ENCODE measurements around the gene OPCML.

OPCML gene

DNA sequence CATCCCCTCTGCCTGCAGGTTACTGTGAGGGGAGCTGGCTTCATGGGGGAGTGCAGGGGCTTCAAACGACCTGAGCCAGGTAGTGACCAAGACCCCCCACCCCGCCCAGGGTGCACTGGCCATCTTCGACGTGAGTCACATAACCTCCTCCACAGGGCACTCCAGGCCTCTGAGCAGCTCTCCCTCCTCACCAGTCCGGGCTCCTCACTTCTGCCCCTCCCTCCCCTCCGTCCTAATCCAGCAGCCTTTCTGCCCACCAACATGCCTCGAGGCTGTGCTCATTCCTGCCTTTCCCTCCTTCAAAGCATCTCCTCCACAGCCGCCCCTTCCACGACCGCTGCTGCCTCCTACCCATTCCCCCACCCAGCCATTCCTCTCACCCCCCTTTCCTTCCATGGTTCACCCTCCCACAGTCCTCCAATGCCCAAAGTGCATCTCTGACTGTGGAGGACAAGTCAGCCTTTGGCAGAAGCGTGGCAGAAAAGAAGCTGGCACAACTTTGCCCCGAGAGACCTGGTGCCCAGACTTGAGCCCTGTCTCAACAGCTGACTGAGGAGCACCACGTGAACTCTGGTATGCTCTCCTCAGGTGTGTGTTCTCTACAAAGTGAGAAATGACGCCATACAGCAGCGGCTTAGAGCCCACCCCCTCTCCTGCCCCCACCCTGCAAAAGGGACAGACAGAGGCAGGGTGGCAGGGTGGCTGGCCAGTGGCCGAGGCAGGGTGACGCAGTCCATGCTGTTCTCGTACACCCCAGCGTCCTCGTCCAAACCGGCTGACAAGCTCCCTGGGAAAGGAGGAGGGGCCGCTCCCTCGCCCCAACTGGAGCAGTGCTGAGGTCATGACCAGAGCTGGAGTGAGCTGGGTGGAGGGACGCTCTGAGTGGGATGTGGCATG lies 30.4 kb downstream of the OPCML start:
- no peak for DNase-seq

DNA sequence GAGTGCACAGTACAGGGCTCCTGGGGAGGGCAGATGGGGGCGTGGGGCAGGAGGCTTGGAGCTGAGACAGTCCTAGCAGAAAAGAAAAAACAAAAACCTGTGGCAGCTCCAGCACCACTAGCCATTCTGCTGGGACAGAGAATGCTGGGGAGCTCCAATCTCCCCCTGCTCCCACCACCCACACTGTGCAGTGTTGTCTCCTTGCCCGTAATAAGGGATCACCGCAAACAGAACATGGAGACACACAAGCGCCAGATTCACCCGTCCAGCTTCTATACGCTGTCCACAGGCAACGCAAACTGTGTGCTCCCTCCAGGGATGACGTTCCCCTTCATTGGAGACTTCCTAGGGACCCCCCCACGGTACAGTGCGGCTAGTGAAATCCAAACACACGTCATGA lies 31.4 kb downstream of the OPCML start:
- no peak for DNase-seq

DNA sequence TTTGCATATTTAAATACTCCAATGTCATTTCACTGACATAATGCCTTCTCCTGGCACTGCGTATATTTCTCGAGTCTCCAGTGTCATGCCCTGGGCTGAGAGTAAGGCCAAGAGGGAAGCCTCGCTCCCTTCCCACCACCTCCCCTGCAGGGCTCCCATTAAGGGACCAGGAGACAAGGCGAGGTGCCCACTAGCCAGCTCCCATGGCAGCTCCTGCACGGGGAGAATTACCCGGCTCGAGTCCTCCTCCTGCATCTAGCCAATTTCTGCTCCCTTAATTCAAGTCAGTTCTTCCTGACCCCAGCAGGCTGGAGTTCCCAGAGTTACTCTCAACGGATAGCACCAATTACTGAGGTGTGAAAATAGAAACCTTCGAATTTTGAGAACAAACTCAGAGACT lies 31.9 kb downstream of the OPCML start:
- no peak for DNase-seq

DNA sequence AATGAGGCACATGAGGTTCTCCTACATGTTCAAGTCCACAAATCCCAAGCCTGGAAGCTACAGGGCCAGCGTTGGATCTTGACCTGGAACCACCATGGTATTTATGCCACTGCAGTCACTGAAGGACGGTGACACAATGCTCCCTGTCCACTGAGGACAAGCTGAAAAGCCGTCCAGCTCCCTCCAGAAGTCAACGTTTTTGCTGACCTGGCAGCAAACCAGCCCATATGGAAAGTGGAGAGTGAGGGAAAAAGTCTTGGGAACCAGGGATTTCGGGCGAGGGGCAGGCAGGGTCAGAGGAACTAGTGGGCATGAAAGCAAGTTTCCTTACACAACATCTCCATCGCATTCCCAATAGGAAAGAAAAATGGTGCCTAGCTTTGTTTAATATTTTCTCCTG lies 33.3 kb downstream of the OPCML start:
- DNase-seq: no peak

DNA sequence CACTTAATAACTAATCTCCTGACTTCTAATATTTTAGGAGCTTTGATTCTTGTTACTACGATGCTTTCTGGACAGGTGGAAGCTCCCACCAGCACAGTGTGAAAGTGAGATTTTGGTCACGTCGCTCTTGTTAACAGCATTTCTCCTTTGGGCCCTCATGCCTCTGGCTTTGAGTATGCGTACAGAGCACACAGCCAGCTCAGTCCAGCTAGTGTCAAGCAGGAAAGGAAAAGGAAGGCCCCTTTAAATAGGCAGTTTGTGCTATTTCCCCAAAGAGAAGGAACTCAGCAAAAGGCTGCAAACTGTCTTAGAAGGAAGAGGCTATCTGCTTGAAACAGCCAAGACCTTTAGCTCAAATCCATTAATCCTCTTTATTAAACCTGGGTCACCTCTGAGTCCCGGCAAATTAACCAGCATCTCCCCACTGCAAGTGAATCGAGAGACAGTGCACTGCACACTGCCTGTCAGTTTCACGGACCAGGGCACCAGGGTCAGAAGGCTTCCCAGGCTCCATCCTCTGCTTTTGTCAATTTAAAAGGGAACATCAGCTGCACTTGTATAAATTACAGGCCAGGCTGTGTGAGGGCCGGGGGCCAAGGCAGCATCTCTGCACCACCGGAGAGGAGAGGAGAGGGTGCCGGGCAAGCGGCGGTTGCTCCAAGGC lies 34.7 kb downstream of the OPCML start:
- no peak for DNase-seq

DNA sequence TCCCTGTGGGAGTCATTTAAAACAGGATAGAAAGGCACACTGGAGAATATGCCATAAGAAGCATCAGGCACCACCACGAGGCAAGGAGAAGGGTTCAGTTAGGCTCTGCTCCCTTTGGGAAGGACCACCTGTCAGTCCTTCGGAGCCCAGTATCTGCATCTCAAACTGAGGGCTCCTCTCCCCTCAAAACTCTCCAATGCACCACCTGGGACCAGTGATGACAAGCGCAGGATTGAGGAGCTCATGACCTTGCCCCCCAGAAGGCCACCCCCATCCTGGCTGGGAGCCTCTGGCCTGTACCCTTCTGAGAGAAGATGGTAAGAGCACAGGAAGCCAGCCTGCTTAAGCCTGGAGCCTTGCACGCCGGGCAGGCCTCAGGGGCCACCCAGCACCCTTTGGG lies 39.4 kb downstream of the OPCML start:
- DNase-seq: no peak

DNA sequence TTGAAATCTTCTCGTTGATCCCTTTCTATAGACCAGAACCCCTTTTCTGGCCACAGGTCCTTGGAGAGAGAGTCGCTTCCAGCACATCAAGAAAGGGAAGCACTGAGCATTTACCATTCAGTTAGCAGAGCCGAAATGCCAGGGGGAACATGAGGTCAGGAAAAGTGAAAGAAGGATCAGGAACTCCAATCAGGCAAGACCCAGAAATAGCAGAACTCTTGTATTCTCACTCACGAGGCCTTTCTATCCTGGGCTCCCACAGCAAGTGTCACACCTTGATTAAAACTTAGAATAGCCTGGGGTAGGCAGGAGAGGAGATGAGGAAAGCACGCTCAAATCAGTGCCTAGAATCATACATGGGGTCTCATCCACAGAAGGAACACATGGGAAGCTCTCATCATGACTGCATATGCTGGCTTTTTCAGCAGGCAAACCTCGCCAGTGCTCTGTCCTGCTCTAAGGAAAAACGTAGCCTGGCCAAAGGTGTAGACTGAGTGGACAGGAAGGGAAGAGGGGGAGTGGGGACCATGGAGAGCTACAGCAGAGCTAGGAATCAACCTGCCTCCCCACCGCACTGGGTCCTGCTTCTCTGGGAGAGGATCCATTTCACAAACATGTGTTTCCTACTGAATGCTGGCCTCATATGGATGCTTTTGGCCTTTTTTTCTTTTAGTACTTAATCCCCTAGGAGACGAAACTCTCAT lies 40.5 kb downstream of the OPCML start:
- DNase-seq: no peak

DNA sequence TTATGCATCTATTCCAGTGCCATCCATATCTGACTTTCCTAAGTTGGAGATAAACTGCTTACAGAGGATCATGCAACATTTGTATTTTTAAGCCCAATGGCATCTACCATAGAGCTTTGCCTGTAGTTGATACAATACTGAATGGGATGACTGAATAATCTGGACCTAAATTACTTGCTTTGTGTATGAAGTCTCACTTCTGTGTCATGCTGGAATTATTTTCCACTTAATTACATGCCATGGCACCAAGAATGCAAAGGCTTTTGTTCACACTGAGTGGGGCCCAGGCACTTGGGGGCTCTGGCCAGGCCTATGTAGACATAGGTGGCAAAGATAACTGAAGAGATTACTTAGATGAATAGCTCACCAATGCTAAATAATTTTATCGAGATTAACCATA lies 51.6 kb downstream of the OPCML start:
- DNase-seq: no peak

DNA sequence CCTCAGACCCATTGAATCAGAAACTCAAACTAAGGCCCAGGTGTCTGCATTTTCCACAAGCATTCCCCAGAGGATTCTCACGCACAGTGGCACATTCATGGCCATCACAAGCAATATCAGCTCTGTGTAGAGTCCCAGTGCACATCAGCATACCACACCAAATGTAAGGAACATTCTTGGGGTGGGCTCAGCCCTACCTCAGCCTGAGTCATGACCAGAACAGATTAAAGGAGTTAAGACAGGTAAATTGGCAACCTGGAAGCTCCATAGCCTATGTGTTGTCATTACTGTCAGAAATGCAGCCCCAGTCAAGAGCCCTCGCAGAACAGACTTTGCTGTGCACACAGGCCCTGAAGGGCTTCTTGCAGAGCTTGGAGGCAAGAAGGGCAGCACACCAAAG lies 53.1 kb downstream of the OPCML start:
- no peak for DNase-seq

DNA sequence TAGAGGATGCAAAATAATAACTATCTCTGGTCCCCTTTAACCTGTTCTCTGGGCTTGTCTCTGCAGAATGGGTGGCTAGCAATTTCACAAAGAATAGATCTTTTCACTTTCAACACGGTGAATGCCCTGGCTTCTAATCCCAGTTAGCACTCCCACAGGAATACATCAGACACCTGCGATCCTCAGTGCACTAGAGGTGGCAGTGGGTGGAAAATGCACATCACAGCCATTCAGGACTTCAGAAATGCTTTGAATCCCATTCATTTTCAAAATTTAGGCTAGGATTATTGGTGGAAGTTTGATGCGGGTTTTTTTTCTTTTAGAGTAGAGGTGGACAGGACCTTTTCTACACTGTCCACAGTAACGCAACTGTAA lies 55.1 kb downstream of the OPCML start:
- no peak for DNase-seq

DNA sequence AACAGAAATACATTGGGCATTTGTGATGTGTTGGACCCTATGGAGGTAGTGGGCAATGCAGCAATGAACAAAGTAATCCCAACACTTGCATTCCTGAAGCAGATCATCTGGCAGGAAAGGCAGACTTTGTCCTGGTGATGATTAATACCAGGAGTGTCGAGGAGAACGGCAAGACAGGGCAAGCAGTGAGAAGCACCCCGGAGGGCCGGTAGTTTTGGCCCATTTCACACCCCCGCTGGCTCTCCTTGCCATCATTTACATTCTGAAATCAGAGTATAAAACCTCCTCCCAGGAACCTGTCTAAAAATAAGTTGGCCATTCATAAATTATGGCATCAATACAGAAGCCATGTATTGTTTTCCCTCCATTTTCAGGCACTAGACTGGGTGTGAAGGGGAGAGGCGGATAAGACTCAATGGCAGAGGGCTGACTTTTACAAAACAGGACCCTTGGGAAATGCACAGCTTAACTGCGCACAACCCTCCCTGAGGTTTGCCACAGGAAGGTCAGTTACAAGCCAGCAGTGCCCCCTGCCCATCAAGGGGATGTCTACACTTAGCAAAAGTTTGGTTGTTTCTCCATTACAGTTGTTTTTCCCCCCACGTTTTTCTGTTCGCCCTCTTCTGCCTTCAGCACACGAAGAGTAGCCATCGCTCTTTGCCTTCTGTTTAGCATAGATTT lies 55.6 kb downstream of the OPCML start:
- DNase-seq: no peak

DNA sequence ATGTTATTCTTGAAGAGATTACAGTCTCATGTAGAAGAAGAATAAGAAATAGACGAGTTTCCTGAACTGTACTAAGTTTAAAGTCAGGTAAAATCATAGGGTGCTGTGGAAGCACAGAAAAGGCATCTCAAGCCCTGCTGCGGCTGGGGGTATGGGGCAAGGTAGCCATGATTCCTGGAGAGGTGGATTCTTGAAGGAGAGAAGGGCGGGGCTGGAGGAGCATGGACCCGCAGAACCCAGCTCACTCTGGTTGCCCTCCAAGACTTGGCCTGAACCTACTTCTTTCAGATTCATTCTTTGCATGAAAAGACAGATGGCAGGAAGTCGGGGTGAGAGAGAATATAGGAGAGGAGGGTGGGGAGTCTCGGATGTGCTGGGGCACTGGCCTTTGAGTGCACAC lies 57.8 kb downstream of the OPCML start:
- no peak for DNase-seq

DNA sequence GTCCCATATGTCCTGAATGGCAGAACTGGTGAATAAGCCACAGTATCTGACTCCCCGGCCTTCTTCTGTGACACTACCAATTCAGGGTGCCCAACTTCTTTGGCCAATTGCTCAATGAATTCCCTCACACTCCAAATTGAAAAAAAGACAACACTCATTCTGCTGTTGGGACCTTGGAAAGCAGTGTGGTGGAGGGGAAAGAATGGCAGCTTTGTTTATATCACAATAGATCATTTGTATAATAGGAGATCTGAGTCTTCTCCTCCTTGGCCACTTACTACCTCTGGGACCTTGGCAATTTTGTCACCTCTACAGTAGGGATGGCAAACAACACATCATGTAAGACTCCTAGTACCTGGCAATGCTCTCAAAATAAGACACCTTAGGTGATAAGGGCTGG lies 64.6 kb downstream of the OPCML start:
- no peak for DNase-seq

DNA sequence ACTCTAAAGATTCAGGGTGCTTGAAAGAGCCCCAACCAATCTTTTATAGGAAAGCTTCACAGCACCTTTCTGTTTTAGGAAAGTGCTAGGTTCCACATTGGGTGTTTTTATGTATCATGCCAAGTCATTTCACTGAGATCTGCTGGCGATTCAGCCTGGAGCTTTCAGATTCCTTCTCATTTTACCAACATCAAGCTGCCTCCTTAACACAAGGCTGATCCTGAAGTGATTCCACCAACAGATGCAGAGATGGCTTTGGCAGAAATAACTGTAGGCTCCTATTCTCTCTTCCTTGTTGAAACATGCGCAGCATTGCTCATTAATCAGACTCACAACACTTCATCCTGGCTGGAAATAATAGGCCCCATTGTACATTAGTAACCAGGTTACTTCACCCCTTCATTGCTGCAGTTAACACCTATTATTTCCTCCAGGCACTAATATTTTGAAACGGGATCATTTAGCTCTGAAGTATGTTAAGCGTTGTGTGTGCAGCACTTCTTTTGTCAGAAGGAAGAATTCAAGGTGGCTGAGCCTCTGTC lies 89.0 kb downstream of the OPCML start:
- DNase-seq: no peak

DNA sequence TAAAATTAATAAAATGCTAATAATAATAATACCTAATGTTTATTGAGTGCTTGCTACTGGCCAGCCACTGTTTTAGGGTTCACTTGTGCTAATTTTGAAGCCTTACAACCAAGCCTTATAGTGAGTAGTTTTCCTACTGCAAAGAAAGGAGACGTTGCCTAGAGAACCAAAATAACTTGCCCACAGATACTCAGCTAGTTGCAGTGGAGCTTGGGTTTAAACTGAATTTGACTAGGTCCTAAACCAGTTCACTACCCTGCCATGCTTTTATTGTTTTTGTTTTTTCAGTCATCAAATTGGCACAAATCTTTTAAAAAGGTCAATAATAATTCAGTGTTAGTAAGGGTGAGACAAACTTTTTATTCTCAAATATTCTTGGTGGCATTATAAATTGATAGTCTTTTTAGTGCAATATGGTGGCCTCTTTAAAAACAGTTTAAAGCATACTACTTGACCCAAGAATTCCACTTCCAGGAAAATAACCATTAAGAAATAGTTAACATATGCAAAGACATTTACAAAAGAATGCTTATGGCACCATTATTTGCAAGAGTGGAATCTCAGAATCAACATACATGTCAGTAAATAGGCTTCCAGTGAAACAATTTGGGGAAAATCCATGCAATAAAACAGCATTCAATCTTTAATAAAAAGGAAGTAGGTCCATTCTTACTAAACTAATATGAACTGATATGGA lies 90.2 kb downstream of the OPCML start:
- no peak for DNase-seq

DNA sequence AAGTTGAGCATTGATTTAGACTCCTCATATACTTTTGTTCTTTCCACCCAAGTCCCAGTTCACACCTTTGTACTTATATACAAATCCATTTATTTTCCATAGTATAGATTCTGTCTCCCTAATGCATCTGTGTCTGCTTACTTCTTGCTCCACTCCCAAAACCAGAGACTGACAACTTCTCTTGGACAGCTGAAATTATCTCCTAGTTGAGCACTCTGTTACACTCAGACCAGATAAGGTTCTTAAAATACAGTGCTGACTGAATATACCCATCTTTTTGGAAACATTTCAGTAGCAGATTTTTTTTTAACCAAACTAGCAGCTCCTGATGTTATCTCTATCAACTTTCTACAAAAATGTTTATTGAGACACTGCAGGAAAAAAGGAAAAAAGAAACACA lies 106.3 kb downstream of the OPCML start:
- DNase-seq: no peak

DNA sequence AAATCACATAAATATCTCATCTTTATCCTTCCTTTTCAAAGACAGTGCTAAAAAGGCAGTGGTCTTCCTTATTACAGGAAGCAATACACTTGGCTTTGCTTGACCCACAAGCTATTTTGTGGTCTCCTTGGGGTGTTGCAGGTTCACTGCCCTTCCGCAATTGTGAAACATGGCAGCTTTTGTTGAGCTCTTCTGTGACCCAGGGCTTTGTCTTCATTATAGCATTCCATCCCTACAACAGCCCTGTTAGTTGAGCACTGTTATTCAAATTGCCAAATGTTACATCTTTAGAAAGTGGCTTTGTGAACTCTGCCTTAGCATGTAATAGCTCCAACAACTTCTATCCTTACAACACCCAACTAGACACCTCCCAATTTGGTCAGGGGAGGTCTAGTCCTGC lies 107.1 kb downstream of the OPCML start:
- DNase-seq: no peak

DNA sequence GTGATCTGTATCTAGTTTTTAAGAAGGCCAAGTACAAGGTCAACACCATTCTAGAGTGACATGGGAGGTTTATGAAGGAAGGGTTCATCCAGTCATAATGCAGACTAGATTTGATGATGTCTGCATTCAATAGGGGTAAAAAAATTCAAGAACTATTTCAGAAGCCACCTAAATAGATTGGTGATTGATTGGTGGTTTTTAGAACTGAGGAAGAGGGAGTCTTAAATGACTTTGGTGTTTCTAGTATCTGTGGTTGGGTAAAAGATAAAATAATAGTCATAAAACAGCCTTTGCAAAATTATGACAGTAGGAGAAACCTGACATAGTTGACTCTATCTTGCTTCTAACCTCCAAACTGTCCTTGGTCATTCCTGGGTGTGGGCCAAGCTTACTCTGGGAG lies 114.1 kb downstream of the OPCML start:
- DNase-seq: no peak

DNA sequence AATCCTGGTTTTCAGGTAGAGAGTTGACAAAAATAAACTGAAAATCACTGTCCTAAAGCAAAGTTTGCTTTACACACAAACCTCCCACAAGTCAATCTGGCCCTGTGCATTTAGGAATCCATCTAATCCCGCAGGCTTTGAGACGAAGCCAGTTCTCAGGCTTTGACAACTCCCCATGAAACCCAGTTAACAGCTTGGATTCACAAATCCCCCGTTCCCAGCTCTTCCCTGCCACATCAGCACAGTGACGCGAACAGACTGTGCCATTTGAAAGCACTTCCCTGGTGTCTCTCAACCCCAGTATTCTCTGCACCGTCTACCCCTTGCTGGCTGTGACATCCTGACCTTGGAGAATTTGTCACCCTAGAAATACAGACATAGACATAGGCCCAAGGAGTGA lies 117.8 kb downstream of the OPCML start:
- DNase-seq: no peak

DNA sequence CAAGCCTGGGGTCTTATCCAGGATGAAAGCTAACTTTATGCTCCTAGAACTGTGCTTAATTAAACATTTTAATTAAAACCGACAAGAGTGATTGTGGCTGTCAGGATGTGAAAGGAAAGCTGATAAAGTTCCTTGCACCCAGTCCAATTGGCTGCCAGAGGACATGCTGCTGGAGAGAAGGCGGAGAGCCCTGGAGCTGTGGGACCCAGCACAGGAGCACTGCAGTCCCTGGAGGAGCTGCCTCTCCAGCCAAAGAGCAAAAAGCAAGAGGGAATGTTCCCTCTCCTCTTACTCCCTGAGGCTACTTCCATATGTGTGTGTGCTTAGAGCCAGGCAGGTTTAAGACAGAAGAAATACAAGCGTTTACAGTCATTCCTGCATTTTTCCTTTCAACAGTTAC lies 118.6 kb downstream of the OPCML start:
- DNase-seq: no peak

DNA sequence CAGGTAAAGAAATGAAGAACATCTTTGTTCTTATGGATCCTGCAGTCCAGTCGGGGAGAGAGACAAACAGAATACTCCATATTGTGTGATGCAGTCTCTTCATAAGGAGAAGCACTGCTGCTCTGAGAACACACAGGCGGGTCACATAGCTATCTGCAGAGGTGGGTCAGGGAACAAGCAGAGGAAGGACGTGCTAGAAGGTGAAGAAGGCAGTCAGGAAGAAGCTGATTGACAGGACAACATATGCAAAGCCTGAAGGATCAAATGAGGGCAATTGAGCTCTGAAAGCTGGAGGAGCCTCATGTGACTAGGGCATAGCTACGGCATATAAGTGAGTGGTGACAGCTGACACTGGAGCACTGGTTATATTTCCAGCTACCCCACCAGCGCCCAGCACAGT lies 122.5 kb downstream of the OPCML start:
- no peak for DNase-seq

DNA sequence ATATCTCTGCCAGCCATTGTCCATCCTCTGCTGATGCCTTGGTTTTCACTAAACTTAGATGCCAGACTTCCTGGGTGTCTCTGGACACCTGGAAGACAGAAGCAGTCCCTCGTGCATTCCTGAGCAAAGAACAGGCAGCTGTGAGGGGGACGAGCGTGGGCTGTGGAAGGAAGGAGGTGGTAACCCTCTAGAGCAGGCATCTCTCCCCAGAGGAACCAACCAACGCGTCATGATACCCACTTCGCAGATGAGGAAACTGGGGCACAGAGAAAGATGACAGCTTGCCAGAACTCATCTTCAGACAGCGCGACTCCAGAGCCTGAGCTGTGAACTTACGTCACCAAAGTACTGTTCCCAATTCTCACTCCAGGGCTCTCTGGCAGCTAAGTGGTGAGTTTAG lies 123.4 kb downstream of the OPCML start:
- no peak for DNase-seq

DNA sequence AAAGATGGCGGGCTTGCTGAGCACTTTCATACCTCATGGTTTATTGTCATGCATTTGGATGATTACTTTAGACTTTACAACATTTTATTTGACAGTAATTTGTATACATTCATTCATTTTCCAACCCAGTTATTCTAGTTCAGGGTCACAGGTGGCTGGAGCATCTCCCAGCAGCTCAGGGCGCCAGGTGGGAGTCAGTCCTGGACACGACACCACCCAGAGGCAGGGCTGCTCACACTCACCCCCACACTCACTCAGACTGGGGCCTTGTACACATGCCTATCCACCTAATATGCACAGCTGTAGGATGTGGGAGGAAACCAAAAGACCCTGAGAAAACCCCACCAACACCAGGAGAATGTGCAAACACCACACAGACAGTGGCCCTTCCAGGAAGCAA lies 123.9 kb downstream of the OPCML start:
- no peak for DNase-seq

Data from GDM1 (cell line).